ENCODE measurements around the gene TUBAL3.
"Not testable (repeated sequence)": the region's sequence is repeated elsewhere in the genome, so short reads cannot be mapped to it uniquely, and the experiment has no call there.

TUBAL3 gene

DNA sequence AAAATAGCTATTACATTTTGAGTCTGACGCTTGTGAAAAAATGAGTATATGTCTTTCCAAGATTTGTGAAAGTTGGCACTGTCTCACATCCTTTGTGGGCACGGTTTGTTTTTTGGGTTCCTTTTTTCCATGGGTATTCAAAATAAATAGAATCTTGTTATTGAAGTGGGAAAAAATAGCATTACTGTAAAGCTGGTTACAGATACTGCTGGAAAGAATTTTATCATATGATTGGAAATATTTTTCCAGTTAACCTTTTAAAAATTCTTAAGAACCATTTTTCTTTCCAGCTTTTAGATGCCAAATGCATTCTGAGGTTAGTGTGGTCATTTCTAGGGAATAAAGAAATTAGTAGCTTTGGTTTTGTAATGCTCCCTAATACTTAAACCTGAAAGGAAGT, 19.1 kb upstream of the TUBAL3 start:
- DNase-seq: no peak

DNA sequence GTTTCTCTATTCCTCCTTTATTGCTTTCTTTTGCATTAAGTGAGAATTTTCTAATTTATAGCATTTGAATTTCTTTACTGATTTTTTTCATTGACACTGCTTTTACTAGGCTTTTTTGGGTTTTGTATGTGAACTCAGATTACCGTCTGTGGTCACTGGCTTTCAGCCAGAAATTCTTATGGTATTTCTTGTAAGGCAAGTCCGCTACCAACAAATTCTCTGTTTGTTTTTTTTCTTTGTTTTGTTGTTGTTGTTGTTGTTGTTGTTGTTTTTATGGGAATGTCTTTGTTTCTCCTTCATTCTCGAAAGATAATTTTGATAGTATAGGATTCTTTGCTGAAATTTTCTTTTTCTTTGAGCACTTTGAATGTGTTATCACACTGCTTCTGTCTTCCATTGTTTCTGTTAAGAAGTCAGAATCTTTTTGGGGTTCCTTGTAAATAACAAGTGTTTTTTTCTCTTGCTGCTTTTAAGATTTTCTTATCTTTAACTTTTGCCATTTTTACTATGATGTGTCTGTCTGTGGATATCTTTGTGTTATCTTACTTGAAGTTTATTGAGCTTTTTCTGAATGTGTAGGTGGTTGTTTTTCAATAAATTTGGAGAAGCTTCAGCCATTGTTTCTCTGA, 15.0 kb upstream of the TUBAL3 start:
- peak; percentile 56 for DNase-seq

DNA sequence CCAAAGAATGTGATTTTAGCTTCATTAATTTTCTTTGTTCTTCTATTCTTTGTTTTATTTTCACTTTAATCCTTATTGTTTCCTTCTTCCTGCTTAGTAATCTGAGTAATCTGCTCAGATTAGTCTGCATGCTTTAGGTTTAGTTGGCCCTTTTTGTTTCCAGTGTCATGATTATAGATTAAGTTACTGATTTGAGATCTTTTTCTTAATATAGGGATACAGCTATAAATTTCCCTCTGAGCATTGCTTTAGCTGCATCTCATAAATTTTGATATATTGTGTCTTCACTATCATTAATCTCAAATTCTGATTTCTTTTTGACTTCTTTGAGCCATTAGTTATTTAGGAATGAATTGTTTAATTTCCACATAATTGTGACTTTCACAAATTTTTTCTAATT, 14.0 kb upstream of the TUBAL3 start:
- no peak for DNase-seq

DNA sequence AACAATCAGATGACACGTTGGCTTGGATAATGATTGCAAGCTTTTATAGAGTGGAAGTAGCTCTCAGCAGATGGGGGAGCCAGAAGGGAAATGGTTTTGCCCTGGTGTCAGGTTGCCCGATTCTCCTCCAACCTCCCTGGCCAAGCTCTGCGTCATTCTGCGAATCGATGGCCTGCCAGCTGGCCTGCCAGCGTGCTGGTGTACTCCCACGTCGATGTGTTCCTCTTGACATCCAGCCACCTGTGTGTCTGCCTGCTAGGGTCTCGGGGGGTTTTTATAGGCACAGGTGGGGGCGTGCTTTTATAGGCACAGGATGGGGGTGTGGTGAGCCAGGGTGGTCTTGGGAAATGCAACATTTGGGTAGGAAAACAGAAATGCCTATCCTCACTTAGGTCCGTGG, 12.4 kb upstream of the TUBAL3 start:
- no peak for DNase-seq

DNA sequence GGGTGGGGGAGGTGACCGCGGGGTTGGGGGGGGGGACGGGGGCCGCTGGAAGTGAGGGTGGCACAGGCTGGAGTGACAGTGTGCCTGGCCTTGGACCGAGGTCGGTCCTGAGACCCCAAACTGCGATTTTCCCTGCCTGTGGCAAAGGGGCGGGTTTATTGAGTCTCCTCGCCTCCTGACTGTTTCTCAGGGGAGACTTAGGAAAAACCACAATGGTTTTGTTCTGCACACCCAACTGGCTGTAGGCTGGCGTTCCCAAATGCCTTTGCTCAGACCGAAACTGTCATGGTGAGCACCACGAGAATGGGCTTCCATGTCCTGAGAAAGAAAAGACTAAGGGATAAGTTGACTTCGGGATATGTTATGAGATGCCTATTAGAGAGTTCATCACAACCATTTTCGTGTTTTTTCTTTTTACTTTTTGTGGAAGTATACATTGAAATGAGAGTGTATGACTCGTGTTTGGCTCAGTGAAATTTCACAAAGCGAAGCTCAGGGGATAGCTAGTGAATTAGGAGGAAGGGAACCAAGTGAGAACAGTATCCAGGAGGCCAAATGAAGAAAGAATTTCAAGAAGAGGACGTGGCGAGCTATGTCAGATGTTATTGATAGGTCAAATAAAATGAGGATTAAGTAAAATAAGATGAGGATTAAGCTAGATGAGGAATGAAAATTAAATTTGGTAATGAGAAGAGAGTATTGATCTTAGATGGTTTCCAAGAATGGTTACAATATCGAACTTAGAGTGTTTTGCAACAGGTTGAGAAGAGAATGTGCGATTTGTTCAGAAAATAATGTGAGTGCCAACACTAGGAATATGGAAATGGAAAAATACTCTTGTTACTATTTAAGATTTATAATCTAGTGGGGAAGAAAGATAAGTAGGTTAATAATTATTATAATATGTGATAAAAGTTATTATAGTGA, 8.6 kb upstream of the TUBAL3 start:
- peak; percentile 50 for DNase-seq

DNA sequence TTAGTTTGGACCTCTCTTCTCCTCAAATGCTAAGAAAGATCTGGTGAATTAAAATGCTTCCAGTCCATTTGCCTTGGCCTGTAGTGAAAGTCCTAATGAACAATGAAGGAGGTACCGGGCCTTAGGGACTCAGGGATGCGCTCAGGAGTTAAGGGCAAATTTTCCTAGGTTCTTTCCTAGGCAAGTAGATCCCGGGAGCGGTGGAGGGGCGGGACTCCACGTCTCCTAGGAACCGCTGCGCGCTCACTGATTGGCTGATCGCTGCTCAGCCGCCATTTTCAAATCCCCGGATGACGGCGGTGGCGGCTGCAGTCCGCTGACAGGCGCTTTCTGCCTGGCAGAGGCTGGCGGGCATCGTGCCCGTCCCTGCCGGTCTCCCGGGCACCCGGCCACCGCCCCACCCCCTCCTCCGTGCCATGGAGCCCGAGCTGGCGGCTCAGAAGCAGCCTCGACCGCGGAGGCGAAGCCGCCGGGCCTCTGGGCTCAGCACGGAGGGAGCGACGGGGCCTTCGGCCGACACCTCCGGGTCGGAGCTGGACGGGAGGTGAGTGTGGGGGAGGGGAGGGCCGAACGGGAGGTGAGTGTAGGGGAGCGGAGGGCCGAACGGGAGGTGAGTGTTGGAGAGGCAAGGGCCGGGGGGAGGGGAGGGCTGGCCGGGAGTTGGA, 7.8 kb upstream of the TUBAL3 start, which contains the start of gene NET1:
TSS of gene NET1 (plus strand) at position 281 of the 665 bp plus-strand sequence. CDS start at position 417, 136 bp downstream.
- peak; percentile 94 for DNase-seq

DNA sequence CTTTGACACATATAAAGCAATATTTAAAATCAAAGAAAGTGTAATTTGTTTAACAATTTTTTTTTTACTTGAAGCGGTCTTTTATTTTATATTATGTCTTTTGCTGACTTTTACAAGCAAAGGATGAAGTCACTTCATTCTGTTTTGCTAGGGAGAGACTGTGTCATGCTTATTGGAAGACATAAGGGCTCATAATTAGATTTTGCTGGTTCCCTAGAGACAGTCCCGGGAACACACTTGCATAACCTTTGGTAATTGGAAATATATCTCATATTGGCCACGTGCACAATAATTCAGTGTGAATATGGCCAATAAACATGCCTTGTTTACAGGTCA, 7.3 kb upstream of the TUBAL3 start:
- DNase-seq: no peak

DNA sequence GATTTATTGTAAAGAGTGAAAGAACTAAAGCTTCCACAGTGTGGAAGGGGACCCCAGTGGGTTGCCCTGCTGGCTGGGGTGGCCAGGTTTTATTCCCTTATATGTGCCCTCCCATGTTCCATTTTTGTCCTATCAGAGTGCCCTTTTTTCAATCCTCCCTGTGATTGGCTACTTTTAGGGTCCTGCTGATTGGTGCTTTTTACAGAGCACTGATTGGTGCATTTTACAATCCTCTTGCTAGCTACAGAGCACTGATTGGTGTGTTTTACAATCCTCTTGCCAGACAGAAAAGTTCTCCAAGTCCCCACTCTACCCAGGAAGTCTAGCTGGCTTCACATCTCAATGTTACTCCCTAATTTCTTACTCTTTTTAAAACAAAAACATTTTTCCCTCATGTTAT, 6.2 kb upstream of the TUBAL3 start:
- not testable (repeated sequence) for DNase-seq

DNA sequence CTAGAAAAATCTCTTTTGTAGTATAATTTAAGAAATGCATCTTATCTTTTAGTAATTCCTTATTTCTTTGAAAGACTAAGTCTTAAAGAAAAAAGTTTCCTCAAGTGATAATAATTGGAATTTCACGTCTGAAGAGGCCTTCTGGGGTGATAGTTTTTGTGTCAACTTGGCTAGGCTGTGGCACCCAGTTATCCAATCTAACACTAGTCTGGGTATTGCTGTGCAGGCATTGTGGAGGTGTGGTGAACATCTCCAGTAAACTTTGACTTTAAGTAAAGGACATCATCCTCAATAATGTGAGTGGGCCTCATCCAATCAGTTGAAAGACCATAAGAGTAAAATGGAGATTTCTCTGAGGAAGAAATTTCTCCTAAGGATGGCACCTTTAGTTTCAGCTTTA, 2.3 kb upstream of the TUBAL3 start:
- no peak for DNase-seq

DNA sequence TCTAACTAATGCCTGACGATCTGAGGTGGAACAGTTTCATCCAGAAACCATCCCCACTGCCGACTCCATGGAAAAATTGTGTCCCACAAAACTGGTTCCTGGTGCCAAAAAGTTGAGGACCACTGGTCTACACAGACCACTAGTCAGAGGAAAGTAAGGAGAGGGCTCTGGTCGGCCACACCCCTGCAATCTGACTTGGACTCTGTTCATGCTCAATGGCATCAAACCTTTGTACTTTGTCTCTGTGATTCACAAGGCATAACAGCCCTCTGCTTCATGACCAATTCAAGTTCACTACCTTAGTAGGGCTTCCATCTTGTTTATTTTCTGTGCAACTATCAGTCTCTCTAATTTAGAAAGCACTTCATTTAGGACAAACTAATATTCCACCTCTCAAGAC, 1.8 kb downstream of the TUBAL3 start:
- no peak for DNase-seq

DNA sequence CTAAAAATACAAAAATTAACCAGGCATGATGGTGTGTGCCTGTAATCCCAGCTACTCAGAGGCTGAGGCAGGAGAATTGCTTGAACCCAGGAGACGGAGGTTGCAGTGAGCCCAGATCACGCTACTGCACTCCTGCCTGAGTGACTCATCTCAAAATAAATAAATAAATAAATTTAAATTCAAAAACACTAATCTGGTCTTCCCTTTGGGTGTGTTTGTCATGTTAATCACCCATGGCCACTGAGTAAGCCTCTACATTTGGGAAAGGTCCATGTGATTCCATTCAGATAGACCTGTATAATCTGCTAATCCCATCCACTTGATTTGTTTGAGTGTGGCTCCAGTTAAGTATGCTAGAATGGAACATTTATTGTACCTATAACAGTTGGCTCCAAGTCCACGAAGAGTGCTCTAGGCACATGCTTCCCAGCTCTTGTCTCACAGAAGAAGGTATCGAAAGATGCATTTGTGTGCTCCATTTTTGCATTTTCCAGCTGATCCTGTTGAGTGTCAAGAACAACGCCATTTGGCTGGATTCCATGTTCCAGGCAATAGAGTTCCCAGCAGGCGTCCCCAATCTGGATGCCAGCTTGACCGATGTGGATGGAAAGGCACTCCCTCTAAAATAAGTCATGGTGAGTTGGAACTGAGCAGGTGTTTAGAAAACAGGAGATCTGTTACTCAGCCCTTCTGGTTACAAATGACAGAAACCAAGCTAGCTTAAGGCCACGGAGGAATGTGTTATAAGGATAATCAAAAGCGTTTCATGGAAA, 4.0 kb downstream of the TUBAL3 start:
- no peak for DNase-seq

DNA sequence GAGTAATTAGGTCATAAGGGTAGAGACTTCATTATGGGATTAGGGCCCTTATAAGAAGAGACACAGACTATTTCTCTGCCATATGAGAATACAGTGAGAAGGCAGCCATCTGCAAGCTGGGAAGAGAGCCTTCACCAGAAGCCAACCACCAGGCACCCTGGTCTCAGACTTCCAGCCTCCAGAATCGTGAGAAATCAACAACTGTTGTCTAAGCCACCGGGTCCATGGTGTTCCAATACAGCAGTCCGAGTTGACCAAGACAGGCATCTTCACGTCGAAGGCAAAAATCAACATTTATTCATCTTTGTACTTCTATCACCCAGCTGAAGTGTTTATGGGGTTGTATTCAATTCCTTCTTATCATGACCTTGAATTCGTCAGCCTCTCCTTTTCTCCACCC, 5.3 kb downstream of the TUBAL3 start:
- DNase-seq: no peak

DNA sequence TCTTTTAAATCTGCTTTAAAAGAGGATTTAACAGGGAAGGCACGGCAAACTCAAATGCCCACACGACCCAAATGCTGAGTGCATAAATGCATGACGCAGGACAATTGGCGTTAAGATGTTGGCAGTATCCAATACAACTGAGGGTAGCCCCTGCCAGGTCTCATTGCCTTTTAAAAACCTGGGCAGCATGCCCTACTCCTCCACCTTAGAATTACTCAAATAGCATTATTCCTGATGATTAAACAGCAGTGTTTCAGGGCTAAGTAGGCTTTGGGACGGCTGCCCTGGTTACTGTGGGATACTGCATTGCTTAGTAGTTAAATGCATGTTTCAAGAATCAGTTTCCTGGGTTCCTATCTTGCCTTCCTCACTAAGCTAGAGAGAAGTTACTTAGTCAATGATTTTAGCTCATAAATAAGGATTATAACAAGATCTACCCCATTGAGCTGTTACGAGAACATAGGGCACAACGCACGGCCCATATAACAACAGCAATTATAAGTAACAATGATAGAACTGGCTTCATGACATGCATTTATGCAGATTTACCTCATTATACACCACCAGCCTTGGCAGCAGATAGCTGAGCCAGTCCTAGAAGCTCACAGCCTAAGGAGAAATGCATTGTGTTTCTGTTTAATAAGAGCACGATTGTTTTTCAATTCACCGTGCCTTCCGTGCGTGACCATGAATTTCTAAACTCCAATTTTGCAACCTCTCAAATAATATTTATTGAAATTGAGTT, 7.9 kb downstream of the TUBAL3 start:
- no peak for DNase-seq

DNA sequence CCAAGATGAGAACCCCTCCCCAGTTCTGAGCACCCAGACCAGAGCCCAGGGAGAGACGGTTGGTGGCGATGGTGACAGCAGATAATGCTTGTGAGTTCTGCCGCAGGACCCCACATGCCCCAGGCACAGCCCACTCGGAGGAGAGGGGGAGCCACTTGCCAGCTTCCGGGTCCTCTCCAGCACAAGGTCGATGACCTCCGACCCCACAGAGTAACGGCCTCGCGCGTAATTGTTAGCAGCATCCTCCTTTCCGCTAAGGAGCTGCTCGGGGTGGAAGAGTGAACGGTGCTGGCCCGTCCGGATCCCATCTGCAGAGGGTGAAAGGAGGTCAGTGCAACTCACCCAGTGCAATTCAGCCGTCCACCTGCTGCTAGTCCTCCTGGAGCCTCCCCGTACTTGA, 9.5 kb downstream of the TUBAL3 start:
- DNase-seq: no peak

DNA sequence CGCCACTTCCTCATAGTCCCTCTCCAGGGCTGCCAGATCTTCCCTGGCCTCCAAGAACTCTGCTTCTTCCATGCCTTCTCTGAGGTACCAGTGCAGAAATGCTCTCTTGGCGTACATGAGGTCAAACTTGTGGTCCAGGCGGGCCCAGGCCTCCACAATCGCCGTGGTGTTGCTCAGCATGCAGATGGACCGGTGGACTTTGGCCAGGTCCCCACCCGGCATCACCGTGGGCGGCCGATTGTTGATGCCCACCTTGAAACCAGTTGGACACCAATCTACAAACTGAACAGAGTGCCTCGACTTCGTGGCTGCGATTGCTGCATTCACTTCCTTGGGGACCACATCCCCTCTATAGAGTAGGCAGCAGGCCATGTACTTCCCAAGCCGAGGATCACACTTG, 11.1 kb downstream of the TUBAL3 start:
- no peak for DNase-seq

DNA sequence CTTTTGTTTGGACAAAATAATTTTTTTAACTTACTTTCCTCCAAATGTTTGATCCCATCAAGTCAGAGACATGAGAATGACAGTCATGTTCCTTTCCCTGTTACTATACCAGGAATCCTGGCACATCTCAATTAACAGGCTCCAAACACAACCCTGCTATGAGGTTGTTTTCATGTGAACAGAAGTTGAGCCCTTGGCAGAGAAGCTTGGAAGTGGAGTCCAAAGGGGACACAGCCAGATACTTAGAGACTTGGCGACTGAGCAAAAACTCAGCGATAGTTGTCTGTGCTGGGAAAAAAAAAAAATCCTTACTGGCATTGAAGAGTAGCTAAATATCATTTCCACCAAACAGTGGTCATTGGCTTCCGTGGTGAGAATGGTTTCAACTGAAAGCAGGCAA, 12.8 kb downstream of the TUBAL3 start:
- DNase-seq: no peak

DNA sequence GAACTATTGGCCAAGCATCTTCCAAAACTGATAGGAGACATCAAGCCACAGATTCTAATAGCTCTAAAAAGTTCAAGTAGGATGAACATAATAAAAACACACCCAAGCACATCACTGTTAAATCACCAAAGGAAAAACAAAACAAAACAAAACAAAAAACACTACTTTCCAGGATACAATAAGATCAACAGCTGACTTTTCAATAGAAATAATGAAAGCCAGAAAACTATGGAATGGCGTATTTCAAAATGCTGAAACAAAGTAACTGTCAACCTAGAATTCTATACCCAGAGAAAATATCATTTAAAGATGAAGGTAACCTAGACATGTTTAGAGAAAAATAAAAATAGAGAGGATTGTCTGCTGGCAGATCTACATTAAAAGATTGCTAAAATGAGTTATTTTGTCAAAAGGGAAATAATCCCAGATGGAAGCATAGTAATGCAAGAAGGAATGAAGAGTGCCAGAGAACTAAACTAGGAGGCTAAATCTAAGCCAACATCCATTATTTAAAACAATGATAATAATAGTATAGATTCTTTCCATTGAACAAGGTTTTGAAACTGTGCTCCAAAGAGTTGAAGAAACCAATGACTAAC, 13.9 kb downstream of the TUBAL3 start:
- no peak for DNase-seq

DNA sequence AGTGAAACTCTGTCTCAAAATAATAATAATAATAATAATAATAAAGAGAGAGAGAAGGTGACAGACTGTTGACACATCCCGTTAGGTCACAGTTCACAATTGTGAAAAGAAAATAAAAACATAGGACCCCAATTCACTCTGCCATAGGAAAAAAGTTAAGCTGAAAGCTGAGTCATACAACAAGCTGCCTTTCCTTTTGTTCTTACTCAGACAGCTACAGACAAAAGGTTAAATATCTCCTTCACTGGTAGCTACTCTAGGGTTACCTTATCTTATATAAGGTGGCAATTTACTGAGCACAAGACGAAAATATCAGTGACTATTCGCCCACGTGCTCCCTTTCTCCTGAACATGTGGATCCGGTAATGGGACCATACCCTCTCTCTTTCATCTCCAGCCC, 17.5 kb downstream of the TUBAL3 start:
- no peak for DNase-seq

DNA sequence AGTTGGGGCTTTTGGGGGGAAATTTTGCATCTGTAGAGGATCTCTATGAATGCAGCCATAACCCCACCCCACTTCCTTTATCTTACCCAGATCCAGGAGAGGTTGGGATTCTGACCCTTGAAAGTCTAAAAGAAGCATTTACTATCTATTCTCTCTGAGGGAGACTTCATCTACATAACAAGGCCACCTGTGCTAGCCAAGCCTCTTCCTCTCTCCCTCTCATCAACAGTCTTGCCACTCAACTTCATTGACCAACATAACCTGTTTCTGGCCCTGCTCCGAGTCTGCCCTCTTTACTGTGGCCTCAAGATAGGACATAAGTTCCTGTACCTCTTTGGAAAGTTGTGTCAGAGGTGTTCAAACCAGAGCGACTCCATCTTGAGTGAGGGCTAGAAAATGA, 19.4 kb downstream of the TUBAL3 start:
- DNase-seq: no peak

DNA sequence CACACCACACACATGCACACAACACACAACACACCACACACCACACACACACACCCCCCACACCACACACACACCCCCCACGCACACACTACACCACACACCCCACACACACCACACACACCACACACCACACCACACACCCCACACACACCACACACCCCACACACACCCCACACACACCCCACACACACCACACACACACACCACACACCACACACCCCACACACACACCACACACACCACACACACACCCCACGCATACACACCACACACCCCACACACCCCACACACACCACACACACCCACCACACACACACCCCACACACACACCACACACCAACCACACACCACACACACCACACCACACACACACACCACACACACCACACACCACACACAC, 23.4 kb downstream of the TUBAL3 start:
- no peak for DNase-seq

DNA sequence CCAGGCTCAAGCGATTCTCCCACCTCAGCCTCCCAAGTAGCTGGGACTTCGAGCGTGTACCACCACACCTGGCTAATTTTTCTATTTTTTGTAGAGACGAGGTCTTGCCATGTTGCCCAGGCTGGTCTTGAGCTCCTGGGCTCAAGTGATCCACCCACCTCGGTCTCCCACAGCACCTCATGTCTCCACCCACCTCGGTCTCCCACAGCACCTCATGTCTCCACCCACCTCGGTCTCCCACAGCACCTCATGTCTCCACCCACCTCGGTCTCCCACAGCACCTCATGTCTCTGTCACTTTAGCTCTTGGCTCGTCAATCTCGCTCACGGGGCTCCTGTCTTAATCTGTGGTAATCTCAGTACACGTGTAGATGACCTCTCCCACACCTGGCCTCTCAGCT, 24.2 kb downstream of the TUBAL3 start:
- not testable (repeated sequence) for DNase-seq

DNA sequence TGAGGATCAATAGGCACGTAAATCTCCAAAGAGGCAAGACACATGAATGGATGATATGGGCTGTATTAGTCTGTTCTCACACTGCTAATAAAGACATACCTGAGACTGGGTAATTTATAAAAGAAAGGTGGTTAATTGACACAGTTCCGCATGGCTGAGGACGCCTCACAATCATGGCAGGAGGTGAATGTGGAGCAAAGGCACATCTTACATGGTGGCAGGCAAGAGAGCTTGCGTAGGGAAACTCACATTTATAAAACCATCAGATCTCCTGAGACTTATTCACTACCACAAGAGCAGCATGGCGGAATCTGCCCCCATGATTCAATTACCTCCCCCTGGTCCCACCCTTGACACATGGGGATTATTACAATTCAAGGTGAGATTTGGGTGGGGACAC, 25.4 kb downstream of the TUBAL3 start:
- not testable (repeated sequence) for DNase-seq

Data from hematopoietic multipotent progenitor cell treated with erythropoietin and hydrocortisone succinate and interleukin-3 and kit ligand, for 6 days (in vitro differentiated cells).